Uterus (tissue), 4 donors: Measurements from ENCODE around the gene ATG13. TPM values are rescaled to one million over a fixed set of nuclear protein-coding genes. Genes with fewer than 3 reads are reported as not detected.

Experiments
- DNase-seq, 2 donors: peaks; one replicate each; pipeline ENCODE4 v3.0.0-alpha.2; 2019 to 2020
- H3K27ac ChIP-seq, 2 donors: fragments of 200-600 bp; sonication (generic); 1 replicate in 1 of 2; 2 replicates in 1 of 2; pipeline ENCODE4 v1.5.1; 2016 to 2018
- H3K27me3 ChIP-seq, 2 donors: fragments of 200-600 bp; sonication (generic); one replicate each; pipeline ENCODE4 v1.5.1; 2018 to 2019; ENCODE audit warnings: control low read depth in 1 of 2
- H3K36me3 ChIP-seq, 2 donors: fragments of 200-600 bp; sonication (generic); one replicate each; pipeline ENCODE4 v1.5.1; 2019; ENCODE audit warnings: control low read depth in 1 of 2
- H3K4me1 ChIP-seq, 2 donors: fragments of 200-600 bp; sonication (generic); one replicate each; pipeline ENCODE4 v1.5.1; 2018 to 2019; ENCODE audit warnings: control low read depth in 1 of 2
- H3K4me3 ChIP-seq, 2 donors: fragments of 200-600 bp; sonication (generic); 1 replicate in 1 of 2; 2 replicates in 1 of 2; pipeline ENCODE4 v1.5.1; 2018 to 2019; ENCODE audit warnings: mild to moderate bottlenecking in 1 of 2
- H3K9me3 ChIP-seq, 2 donors: fragments of 200-600 bp; sonication (generic); one replicate each; pipeline ENCODE4 v1.5.1; 2019; ENCODE audit warnings: control low read depth in 1 of 2
- CTCF ChIP-seq, 4 experiments: fragments of 200-600 bp in 2 of 4; fragments of 450-650 bp in 2 of 4; sonication (generic) in 2 of 4; IDR thresholded peaks; one replicate each; pipeline ENCODE4 v1.5.1; 2016 to 2019; ENCODE audit warnings: antibody characterized with exemption in 4 of 4, mild to moderate bottlenecking in 2 of 4, moderate library complexity in 1 of 4
- POLR2A ChIP-seq, 2 donors: fragments of 450-650 bp; IDR thresholded peaks; one replicate each; pipeline ENCODE4 v1.6.1; 2016; ENCODE audit warnings: antibody characterized with exemption in 2 of 2, mild to moderate bottlenecking in 1 of 2, moderate library complexity in 1 of 2
- intact Hi-C: fragments of 100-400 bp; cut with DNase I; formaldehyde crosslinking; loops from one replicate; pipeline ENCODE4 v1.15.1; 2023; ENCODE audit warnings: low total_unique reads
- total RNA-seq, 4 donors: library from RNA; depleted of rRNA in 3 of 4; stranded (reverse); fragments of >200 nt in 3 of 4; gene quantifications; one replicate each; pipeline versions ENCODE4 v1.1.0 to v1.2.4, GENCODE V29; 2014 to 2023
- donor health status: DM: yes; HTN: yes; CAD: no.

Gene ATG13
- total RNA-seq, 4 donors from 2014 or later, result 51.8 to 102 (median 68.3) TPM

- Histone ChIP-seq H3K4me1 (peaks cover 0 to 12% of the 10 kb centered on the region in 2 donors), H3K4me3 (no peak overlapping the region), H3K27me3 (no peaks in the 10 kb centered on the region), H3K9me3 (no peaks in the 10 kb centered on the region), H3K36me3 (no peaks in the 10 kb centered on the region), H3K27ac (no peak overlapping the region)
- no peak for DNase-seq
- intact Hi-C loops, result no loop called here
- TF ChIP-seq CTCF (IDR thresholded peaks at IDR 0.05) (no peak), POLR2A (IDR thresholded peaks at IDR 0.05) (no peak)
These were observed 29.2 kb upstream of the ATG13 start for GRCh38 chr11:46588131-46588530.

GRCh38 chr11:46588915-46589314 is 28.4 kb upstream of the ATG13 start:
- Histone ChIP-seq H3K4me1 (peaks cover 0 to 12% of the 10 kb centered on the region in 2 donors), H3K4me3 (no peak overlapping the region), H3K9me3 (no peaks in the 10 kb centered on the region), H3K27ac (no peak overlapping the region), H3K36me3 (no peaks in the 10 kb centered on the region), H3K27me3 (no peaks in the 10 kb centered on the region)
- DNase-seq, result no peak
- intact Hi-C loops, result no loop called here
- TF ChIP-seq CTCF (IDR thresholded peaks at IDR 0.05), result no peak
- no peak for TF ChIP-seq POLR2A (IDR thresholded peaks at IDR 0.05)

GRCh38 chr11:46590740-46591605 is 26.4 kb upstream of the ATG13 start:
- no peak overlapping the region for H3K4me3 ChIP-seq
- DNase-seq, result no peak
- H3K27ac ChIP-seq, result no peak overlapping the region
- no peaks in the 10 kb centered on the region for H3K9me3 ChIP-seq
- intact Hi-C loops, result no loop called here
- no peaks in the 10 kb centered on the region for H3K36me3 ChIP-seq
- H3K4me1 ChIP-seq, result peaks cover 0 to 12% of the 10 kb centered on the region in 2 donors
- H3K27me3 ChIP-seq, result no peaks in the 10 kb centered on the region
- TF ChIP-seq POLR2A (IDR thresholded peaks at IDR 0.05), result no peak
- TF ChIP-seq CTCF (IDR thresholded peaks at IDR 0.05), result no peak

GRCh38 chr11:46593550-46594373 is 23.6 kb upstream of the ATG13 start, which contains the start of gene AMBRA1:
Gene AMBRA1 (minus strand): TSS chr11:46594023. CDS start chr11:46548380, 45,643 bp downstream.
- intact Hi-C loops, result no loop called here
- H3K36me3 ChIP-seq, result no peaks in the 10 kb centered on the region
- peak within 1 kb of the TSS; percentile 85 to 90 for H3K27ac ChIP-seq
- H3K4me1 ChIP-seq, result peaks cover 0 to 12% of the 10 kb centered on the region in 2 donors
- peak; percentile 81 to 90 for DNase-seq
- H3K4me3 ChIP-seq, result peak within 1 kb of the TSS; percentile 91 to 99
- no peaks in the 10 kb centered on the region for H3K27me3 ChIP-seq
- no peaks in the 10 kb centered on the region for H3K9me3 ChIP-seq
- TF ChIP-seq CTCF (IDR thresholded peaks at IDR 0.05), result peak in 1 of 4 experiments; percentile 14
- peak; percentile 37 to 55 for TF ChIP-seq POLR2A (IDR thresholded peaks at IDR 0.05)

GRCh38 chr11:46594374-46594700 is 23.0 kb upstream of the ATG13 start:
- intact Hi-C loops, result no loop called here
- H3K36me3 ChIP-seq, result no peaks in the 10 kb centered on the region
- no peak for DNase-seq
- no peaks in the 10 kb centered on the region for H3K27me3 ChIP-seq
- H3K9me3 ChIP-seq, result no peaks in the 10 kb centered on the region
- H3K4me1 ChIP-seq, result peaks cover 0 to 12% of the 10 kb centered on the region in 2 donors
- H3K4me3 ChIP-seq, result peak overlapping the region; percentile 91 to 99
- TF ChIP-seq POLR2A (IDR thresholded peaks at IDR 0.05) (no peak), CTCF (IDR thresholded peaks at IDR 0.05) (no peak)
- H3K27ac ChIP-seq, result peak overlapping the region; percentile 85 to 90
